Neuron (in vitro differentiated cells): ENCODE measurements around the gene KRTAP10-10.
"Not testable (repeated sequence)": the region's sequence is repeated elsewhere in the genome, so short reads cannot be mapped to it uniquely, and the experiment has no call there.

Source experiments
- H2AFZ ChIP-seq: one replicate; pipeline ENCODE4 v1.6.1; 2013; ENCODE audit warnings: low read depth, mild to moderate bottlenecking, inconsistent platforms, low read length, moderate library complexity
- H3K27me3 ChIP-seq: one replicate; pipeline ENCODE4 v1.6.1; 2013; ENCODE audit warnings: low read length; ENCODE audit not compliant: insufficient read depth
- H3K36me3 ChIP-seq: one replicate; pipeline ENCODE4 v1.6.1; 2013; ENCODE audit warnings: low read length; ENCODE audit not compliant: insufficient read depth
- H3K4me1 ChIP-seq: one replicate; pipeline ENCODE4 v1.6.1; 2013; ENCODE audit warnings: low read length; ENCODE audit not compliant: insufficient read depth
- H3K4me3 ChIP-seq: 2 replicates; pipeline ENCODE4 v1.5.1; 2013; ENCODE audit warnings: mild to moderate bottlenecking, low read length, moderate library complexity
- H3K9me3 ChIP-seq: one replicate; pipeline ENCODE4 v1.6.1; 2013; ENCODE audit warnings: low read length

The KRTAP10-10 gene

DNA sequence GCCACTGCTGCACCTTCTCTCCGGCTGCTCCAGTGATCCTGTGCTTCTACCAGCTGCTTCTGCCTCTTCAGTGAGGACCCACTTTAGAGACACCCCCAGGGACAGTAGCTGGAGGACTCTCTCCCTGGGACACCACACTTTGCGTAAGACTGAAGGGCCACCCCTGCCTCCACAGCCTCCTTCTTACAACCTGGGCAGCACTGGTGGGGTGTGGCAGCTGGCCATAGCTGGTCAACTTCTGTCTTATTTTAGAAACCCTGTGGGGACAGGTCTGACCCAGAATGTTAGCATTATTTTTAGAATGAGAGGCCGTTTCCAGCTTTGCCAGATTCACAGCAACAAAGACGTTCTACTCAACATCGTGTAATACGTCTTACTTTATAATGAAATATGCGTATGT is 11.4 kb upstream of the KRTAP10-10 start:
- Histone ChIP-seq H3K36me3 (no peaks in the 10 kb centered on the region), H2AFZ (no peak overlapping the region), H3K4me1 (no peaks in the 10 kb centered on the region), H3K27me3 (no peaks in the 10 kb centered on the region), H3K9me3 (peaks cover 2% of the 10 kb centered on the region), H3K4me3 (no peak overlapping the region)

DNA sequence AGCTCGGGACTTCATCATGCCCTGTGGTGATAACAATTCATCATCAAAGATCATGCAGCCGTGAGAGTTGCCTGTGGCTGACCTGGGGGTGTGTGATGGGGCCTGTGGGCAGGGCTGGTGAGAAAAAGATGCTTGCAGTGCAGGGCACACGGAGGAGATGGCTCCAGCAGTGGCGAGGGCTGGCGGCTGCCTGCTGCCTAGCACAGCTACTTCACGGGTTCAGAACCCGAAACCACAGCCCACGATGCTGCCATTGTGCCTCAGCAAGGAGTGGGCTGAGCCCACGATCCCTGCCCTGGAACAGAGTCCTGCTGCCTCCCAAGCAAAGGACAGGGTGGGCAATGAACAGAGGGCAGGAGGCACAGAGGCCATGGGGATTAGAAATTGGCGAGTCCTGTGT is 10.9 kb upstream of the KRTAP10-10 start:
- Histone ChIP-seq H2AFZ (no peak overlapping the region), H3K36me3 (no peaks in the 10 kb centered on the region), H3K27me3 (no peaks in the 10 kb centered on the region)

DNA sequence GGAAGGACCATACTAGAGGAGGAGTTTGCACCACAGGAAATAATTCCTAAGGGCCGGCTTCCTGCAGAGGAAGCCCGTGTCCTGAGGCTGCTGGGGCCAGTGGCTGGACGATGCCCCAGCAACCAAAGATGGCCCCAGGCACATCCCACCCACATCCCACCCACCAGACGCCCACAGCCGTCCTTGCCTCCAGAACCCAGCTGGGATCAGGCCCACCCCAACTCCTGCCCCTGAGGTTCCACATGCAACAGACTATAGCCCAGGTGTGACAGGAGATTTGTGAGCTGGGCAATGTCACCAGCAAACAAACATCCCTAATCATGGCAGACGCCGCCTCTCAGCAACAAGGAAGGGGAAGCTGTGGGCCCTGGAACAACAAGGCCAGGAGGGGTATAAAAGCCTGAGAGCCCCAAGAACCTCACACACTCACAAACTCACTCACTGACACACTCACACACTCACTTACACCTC is 10.4 kb upstream of the KRTAP10-10 start, which contains the start of gene KRTAP10-9:
TSS of gene KRTAP10-9 (plus strand) at position 421 of the 471 bp plus-strand sequence. CDS start 79 bp downstream, outside the sequence.
- H2AFZ ChIP-seq, result no peak within 1 kb of the TSS
- H3K4me1 ChIP-seq, result no peaks in the 10 kb centered on the region
- H3K4me3 ChIP-seq, result no peak within 1 kb of the TSS
- peaks cover 2% of the 10 kb centered on the region for H3K9me3 ChIP-seq
- H3K36me3 ChIP-seq, result no peaks in the 10 kb centered on the region
- no peaks in the 10 kb centered on the region for H3K27me3 ChIP-seq

More for the DNA sequence above, 10.9 kb upstream of the KRTAP10-10 start:
- H3K4me3 ChIP-seq, result no peak overlapping the region
- peaks cover 2% of the 10 kb centered on the region for H3K9me3 ChIP-seq
- H3K4me1 ChIP-seq, result no peaks in the 10 kb centered on the region

DNA sequence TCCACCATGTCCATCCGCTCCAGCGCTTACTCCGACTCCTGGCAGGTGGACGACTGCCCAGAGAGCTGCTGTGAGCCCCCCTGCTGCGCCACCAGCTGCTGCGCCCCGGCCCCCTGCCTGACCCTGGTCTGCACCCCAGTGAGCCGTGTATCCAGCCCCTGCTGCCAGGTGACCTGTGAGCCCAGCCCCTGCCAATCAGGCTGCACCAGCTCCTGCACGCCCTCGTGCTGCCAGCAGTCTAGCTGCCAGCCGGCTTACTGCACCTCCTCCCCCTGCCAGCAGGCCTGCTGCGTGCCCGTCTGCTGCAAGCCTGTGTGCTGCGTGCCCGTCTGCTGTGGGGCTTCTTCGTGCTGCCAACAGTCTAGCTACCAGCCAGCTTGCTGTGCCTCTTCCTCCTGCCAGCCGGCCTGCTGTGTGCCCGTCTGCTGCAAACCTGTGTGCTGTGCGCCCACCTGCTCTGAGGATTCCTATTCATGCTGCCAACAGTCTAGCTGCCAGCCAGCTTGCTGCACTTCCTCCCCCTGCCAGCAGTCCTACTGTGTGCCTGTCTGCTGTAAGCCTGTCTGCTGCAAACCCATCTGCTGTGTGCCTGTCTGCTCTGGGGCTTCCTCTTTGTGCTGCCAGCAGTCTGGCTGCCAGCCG is 9.9 kb upstream of the KRTAP10-10 start:
- H3K4me1 ChIP-seq, H3K9me3 ChIP-seq, H2AFZ ChIP-seq, H3K27me3 ChIP-seq, H3K4me3 ChIP-seq, H3K36me3 ChIP-seq: not testable (repeated sequence)

DNA sequence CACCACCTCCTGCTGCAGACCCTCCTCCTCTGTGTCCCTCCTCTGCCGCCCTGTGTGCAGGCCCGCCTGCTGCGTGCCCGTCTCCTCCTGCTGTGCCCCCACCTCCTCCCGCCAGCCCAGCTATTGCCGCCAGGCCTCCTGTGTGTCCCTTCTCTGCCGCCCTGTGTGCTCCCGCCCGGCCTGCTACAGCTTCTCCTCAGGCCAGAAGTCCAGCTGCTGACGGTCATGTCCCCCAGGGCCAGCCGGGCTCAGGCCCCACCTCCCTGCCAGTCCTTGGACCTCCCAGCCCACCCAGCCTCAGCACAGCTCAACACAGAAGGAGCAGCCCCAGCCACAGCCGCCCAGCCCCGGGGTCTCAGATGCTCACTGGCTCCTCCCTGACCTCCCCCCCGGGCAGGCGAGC is 9.3 kb upstream of the KRTAP10-10 start:
- not testable (repeated sequence) for H3K36me3 ChIP-seq, H3K4me1 ChIP-seq, H3K27me3 ChIP-seq

DNA sequence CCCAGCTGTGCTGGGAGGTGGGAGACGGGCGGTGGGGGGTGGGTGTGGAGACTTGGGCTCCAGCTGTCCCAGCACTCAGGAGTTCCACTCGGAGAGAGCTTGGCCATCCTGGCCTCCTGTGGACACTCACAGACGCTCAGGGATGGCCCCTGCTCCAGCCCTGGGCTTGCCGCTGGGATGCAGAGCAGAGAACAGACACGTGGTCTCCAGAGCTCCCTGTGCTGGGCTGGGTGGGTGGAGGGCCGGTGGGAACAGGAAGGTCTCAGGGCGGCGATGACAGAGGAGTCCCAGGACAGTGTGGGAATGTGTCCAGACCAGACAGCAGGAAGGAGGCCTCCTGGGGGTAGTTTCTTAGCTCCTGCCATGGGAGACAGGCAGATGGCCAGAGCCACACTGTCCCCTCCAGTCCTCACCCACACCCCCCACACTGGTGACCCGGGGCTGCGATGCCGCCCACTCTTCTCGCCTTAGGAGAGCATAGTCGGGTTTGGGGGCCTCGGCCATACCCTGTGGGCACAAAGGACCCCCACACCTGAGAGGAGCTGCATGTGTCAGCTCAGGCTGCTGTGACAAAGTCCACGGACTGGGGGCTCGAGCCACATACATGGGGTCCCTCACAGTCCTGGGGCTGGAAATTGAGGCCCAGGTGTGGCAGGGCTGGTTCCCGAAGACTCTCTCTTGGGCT is 8.3 kb upstream of the KRTAP10-10 start:
- no peaks in the 10 kb centered on the region for H3K27me3 ChIP-seq
- no peaks in the 10 kb centered on the region for H3K36me3 ChIP-seq
- H3K4me1 ChIP-seq, result no peaks in the 10 kb centered on the region

More for the DNA sequence above, 9.3 kb upstream of the KRTAP10-10 start:
- not testable (repeated sequence) for H3K4me3 ChIP-seq, H2AFZ ChIP-seq, H3K9me3 ChIP-seq

DNA sequence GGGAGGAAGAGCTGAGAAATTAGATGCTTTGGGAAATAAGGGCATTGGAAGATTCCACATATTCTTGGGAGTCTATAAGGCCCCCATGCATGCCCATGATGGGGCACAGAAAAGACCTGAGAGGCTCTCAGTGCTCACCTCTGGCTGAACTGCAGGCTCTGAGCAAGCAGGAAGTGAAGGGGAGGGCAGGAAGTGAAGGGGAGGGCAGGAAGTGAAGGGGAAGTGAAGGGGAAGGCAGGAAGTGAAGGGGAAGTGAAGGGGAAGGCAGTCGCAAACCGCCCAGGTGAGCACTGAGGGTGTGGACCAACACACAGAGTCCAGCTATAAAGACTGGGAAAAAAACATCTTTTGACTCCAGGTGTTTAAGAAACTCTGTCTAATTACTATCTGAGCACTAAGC is 6.7 kb upstream of the KRTAP10-10 start:
- H3K4me1 ChIP-seq, result no peaks in the 10 kb centered on the region
- no peak overlapping the region for H2AFZ ChIP-seq
- H3K27me3 ChIP-seq, result no peaks in the 10 kb centered on the region
- H3K36me3 ChIP-seq, result no peaks in the 10 kb centered on the region
- peaks cover 2% of the 10 kb centered on the region for H3K9me3 ChIP-seq
- no peak overlapping the region for H3K4me3 ChIP-seq

More for the DNA sequence above, 8.3 kb upstream of the KRTAP10-10 start:
- Histone ChIP-seq H3K4me3 (no peak overlapping the region), H3K9me3 (peaks cover 2% of the 10 kb centered on the region), H2AFZ (no peak overlapping the region)

DNA sequence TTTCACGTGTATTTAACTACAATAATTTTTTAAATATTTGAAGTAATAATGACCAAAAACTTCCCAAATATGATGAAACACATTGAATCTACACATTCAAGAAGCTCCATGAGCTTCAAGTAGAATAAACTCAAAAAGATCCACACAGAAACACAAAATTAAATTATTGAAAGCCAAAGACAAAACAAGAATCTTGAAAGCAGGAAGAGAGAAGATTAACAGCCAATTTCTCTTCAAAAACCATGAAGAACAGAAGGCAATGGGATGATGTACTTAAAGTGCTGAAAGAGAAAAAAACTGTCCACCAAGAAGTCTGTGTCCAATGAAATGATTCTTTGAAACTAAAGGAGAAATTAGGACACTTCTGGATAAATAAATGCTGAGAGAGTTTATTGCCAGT is 5.1 kb upstream of the KRTAP10-10 start:
- Histone ChIP-seq H3K36me3 (no peaks in the 10 kb centered on the region), H3K4me3 (no peak overlapping the region), H2AFZ (no peak overlapping the region), H3K9me3 (peaks cover 2% of the 10 kb centered on the region), H3K27me3 (no peaks in the 10 kb centered on the region), H3K4me1 (peaks cover 4% of the 10 kb centered on the region)

DNA sequence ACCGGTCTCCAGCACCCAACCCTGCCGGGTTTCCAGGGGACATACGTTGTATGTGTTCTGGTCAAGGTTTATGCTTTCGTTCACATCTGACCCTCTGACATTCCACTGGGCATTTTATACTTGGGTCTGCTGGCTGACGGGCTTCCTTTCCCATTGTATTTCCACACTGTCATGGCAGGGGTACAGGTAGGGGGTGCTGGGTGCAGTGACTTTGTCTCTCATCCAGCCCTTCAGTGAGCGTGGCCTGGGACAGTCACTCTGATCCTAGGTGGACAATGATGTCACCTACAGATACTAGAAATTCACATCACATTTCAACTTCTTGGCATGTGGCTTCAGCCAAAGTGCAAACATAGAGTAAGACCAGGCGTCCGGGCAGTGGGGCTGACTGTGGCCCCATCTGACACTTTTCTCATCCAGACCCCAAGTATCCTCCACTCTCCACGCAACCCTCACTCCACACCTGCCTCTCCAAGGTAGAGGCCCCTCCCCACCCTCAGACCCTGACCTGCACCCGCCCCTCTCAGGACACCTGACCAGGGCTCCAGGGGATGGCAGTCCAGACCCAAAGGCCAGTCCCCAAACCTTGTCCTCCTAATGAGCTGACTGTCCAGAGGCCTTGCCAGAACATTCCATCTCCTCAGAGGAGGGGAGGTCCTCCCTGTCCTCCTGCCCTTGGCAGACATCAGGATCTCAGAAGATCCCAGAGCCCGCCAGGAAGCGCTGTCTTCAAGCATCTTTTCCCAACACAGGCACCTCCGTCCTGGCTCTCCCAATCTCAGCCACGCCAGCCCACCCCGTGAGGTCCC is 743 bp upstream of the KRTAP10-10 start:
- no peak overlapping the region for H2AFZ ChIP-seq
- H3K27me3 ChIP-seq, result no peaks in the 10 kb centered on the region
- H3K4me3 ChIP-seq, result no peak overlapping the region
- no peaks in the 10 kb centered on the region for H3K36me3 ChIP-seq
- peaks cover 3% of the 10 kb centered on the region for H3K9me3 ChIP-seq
- H3K4me1 ChIP-seq, result peaks cover 10% of the 10 kb centered on the region

DNA sequence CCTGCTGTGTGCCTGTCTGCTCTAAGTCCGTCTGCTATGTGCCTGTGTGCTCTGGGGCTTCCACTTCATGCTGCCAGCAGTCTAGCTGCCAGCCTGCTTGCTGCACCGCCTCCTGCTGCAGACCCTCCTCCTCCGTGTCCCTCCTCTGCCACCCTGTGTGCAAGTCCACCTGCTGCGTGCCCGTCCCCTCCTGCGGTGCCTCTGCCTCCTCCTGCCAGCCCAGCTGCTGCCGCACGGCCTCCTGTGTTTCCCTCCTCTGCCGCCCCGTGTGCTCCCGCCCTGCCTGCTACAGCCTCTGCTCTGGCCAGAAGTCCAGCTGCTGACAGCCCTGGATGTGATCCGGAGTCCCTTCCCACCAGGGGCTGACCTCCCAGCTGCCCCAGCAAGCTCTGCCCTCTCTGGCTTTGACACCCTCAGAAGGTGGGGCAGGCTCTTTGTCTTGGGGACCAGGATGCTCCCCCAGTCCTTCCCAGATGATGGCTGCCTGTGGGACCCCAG is 744 bp downstream of the KRTAP10-10 start:
- not testable (repeated sequence) for H2AFZ ChIP-seq, H3K4me3 ChIP-seq, H3K27me3 ChIP-seq, H3K36me3 ChIP-seq, H3K9me3 ChIP-seq
- H3K4me1 ChIP-seq, result peaks cover 10% of the 10 kb centered on the region

DNA sequence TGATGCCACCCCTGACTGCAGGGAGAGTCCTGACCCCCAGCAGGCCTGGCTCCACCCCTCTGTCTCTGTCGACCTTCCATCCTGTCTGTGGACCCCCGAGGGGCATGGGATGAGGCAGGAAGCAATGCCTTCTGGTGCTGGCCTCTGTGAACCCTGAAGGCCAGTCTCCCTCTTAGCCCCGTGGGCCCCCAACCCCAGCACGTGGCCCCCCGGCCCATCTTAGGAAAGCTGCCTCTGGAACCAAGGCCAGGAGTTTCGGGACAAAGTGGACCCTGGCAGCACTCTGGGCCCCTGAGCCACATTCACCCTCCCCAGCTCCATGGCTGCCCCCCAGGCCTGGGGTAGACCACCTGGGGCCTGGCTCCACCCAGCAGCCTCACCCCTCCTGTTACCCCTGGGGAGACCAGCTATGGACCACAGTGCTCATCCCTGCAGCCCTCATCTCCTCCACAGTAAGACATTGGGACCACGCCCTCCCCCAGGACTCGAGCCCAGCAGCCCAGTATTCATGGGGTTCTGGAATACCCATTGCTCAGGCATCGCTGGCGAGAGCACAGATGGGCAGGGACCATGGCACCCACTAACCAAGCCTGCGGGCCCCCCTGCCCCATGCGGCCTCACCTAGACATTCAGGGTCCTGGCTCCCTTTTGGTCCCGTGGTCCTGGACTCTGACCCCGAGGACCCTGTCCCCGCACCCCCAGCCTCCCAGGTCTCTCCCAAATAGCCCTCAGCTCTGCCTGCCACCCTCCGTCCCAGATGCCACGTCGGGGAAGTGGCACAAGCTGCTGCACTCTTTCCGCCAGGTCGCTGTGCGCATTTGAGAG is 1.6 kb downstream of the KRTAP10-10 start:
- H3K36me3 ChIP-seq, H3K9me3 ChIP-seq, H2AFZ ChIP-seq, H3K27me3 ChIP-seq, H3K4me3 ChIP-seq: not testable (repeated sequence)
- peaks cover 10% of the 10 kb centered on the region for H3K4me1 ChIP-seq

DNA sequence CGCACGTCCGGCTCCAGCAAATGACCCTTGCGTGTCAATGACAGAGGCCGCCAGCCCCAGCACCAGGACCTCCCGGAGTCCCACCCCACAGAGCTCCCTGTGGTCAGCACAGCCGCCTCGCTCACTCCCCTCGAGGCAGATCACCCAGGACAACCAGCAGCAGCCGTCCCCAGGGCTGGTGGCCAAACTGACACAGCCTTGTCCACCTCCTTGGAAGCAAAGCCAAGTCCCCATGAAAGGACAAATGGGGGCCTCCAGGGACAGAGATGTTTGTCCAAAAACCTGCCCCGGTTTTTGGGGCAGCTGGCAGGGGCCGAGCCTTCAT is 2.1 kb downstream of the KRTAP10-10 start:
- H3K9me3 ChIP-seq, result peaks cover 3% of the 10 kb centered on the region
- H3K4me3 ChIP-seq, result no peak overlapping the region
- peaks cover 10% of the 10 kb centered on the region for H3K4me1 ChIP-seq
- no peaks in the 10 kb centered on the region for H3K36me3 ChIP-seq
- H2AFZ ChIP-seq, result no peak overlapping the region
- no peaks in the 10 kb centered on the region for H3K27me3 ChIP-seq
